ENCODE results near the gene MMP11.
A peak's percentile ranks its signal among the peaks of the same experiment; 100 is the strongest.

The MMP11 gene

DNA sequence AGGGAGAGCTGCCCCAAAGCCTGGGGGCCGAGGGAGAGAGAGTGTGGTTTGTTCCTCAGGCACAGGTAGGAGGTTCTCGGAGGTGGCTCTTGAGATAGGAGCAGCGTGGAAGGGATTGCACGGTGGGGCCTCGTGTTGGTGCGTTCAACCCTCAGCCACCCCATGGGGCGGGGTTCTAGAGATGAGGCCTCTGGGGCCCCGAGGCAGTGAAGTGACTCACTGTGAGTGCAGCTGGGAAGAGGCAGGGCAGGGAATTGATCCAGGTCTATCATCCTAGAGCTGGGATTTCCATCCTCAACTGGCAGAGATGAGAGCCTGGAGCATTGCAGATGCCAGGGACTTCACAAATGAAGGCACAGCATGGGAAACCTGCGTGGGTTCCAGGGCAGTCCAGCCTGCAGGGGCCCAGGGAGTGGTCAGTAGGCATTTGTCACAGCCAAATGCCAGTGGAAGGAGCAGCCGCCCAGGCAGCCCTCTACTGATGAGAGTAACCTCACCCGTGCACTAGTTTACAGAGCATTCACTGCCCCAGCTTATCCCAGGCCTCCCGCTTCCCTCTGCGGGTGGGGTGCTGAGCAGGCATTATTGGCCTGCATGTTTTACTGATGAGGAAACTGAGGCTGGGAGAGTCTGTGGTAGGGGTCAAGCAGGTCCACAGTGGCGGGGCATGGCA, 9.0 kb downstream of the MMP11 start:
- ATAC-seq: no peak

DNA sequence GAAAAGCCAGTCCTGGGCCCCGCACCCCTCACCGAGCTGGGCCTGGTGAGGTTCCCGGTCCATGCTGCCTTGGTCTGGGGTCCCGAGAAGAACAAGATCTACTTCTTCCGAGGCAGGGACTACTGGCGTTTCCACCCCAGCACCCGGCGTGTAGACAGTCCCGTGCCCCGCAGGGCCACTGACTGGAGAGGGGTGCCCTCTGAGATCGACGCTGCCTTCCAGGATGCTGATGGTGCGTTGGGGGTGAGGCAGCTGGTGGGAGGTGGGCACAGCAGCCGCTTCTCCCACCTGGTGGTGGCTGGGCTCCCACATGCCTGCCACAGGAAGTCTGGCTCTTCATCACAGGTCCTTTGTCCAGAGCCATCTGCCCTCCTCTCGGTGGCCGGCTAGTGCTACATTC, 9.6 kb downstream of the MMP11 start:
- ATAC-seq: no peak

DNA sequence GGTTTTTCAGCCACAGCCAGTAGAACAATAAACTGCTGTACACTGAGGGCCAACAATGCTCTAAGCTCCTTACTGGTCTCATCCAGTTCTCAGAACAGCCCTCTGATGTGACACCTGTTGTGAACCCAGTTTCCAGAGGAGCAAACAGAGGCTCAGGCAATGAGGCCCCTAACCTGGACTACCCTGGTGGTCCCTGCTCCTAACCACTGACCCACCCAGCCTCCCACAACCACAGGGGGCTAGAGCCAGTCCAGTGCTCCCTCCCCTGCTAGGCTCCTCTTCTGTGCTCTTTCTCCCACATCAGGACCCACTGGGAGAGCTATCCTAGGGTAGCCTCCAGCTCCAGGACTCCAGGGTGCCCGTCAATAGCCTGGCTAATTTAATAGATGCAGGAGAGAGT, 10.1 kb downstream of the MMP11 start:
- ATAC-seq: no peak

DNA sequence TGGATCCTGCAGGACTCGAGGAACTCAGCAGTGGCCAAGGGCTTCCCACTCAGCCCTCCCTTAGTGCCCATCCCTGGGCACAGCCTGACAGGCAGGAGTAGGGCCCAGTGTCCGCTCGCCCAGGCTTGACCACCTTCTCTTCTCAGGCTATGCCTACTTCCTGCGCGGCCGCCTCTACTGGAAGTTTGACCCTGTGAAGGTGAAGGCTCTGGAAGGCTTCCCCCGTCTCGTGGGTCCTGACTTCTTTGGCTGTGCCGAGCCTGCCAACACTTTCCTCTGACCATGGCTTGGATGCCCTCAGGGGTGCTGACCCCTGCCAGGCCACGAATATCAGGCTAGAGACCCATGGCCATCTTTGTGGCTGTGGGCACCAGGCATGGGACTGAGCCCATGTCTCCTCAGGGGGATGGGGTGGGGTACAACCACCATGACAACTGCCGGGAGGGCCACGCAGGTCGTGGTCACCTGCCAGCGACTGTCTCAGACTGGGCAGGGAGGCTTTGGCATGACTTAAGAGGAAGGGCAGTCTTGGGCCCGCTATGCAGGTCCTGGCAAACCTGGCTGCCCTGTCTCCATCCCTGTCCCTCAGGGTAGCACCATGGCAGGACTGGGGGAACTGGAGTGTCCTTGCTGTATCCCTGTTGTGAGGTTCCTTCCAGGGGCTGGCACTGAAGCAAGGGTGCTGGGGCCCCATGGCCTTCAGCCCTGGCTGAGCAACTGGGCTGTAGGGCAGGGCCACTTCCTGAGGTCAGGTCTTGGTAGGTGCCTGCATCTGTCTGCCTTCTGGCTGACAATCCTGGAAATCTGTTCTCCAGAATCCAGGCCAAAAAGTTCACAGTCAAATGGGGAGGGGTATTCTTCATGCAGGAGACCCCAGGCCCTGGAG, 10.9 kb downstream of the MMP11 start:
- ATAC-seq: no peak

DNA sequence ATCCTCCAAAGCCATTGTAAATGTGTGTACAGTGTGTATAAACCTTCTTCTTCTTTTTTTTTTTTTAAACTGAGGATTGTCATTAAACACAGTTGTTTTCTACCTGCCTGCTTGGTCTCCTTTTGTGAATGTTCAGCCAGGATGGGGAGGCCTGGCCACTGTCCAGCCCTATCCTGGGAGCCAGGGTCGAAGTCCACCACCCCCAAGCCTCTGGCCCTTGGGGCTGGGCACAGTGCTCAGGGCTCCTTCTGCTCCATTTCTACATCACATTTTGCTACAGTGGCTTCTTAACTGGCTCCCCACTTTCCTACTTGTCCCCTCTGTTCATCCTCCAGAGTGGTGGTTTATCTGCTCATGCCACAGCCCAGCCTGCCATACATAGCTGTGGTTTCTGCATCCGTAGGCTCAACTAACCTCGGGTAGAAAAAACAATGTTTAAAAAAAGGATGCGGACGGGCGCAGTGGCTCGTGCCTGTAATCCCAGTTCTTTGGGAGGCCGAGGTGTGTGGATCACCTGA, 11.6 kb downstream of the MMP11 start:
- no peak for ATAC-seq

DNA sequence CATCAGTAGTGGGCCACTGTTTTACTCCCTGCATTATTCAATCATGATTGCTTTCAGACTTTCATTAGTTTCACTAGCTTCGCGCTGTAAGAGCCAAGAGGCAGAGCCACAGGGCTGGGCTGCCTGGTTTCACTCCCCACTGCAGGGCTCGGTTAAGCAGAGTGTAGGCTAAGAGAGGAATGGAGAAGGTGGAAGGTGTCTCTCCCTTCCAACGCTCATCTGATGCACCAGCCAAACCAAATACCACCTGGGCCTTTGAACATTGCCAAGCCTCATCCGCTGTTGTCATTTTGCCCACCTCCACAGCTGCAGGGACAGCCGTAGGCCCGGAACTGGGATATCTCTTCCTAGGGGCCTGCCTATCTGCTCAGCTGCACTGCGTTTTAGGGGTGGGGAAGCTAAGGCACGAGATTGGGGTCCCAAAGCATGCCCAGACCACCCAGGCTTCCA, 13.6 kb downstream of the MMP11 start:
- no peak for ATAC-seq

DNA sequence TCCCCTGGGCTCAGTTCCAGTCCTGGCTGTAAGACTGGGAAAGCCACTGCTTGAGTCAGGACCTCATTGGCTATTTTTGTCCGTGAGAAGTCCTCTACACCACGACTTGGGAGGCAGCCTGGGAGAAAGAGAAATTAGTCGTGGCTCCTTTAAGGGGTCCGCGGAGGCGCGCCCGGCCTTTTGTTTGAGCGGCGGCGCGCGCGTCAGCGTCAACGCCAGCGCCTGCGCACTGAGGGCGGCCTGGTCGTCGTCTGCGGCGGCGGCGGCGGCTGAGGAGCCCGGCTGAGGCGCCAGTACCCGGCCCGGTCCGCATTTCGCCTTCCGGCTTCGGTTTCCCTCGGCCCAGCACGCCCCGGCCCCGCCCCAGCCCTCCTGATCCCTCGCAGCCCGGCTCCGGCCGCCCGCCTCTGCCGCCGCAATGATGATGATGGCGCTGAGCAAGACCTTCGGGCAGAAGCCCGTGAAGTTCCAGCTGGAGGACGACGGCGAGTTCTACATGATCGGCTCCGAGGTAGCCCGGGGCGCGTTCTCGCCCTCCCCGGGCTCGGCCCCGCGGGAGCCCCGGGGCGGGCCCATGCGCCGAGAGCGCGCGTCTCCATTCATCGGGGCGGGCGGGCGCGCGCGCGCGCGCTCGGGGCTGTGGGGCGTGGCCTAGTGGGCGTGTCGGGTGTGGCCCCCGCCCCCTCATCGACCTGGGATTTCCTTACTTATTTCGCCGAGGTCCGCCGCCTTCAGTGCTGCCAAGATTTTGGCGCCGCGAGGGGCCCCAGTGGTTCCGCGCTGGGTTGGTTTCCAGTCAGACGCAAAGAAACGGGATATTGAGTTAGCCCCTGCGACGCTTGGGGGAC, 14.3 kb downstream of the MMP11 start, which contains the start of gene SMARCB1:
SMARCB1 (plus strand) TSS at position 215 of the 848 bp plus-strand sequence; CDS start at position 419, 204 bp downstream.
- peak; percentile 82 to 83 for ATAC-seq

DNA sequence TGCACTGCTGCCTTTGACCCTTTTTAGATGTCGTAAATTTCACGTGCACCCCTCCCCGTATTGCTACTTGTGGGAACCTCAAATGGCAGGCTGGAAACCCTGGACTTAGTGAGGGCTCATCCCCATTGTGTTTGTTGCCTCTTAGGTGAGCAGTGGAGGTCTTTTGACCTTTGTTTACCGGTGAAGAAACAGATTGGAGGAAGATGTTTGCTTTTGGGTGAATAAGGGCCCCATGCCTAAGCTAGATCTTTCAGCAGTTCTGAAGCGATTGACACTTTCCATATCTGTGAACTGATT, 14.9 kb downstream of the MMP11 start:
- ATAC-seq: peak in 1 of 2 donors; percentile 22

DNA sequence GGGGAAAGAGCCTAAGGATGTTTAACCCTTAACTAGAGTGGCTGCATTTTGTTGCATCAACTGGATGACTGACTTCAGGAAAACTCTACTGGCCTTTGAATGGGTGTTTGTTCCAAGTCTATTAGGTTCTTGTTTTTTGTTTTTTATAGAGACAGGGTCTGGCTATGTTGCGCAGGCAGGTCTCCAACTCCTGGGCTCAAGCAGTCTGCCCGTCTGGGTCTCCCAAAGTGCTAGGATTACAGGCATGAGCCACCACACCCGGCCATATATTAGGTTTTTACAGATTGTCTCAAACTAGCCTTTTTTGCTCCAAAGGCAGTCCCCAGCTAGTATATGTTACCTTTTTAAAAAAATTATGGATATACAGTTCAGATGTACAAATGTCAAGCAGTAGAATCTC, 15.3 kb downstream of the MMP11 start:
- no peak for ATAC-seq

DNA sequence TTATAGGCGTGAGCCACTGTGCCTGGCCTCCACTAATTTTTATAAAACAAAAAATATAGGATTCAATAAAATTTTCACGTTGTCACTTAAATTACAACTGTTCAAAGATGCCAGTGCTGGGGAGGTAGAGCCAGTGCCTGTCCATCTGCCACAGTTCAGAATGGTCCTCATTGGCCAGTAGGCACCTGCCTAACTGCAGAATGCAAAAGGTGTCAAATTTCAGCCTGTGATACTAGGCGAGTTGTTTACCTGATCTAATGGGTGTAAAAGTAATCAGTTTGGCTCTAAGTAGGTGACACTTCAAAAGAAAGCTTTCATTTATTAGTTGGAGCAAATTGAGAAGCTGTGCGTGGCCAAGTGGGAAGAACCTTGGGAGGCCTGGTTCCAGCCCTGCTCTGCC, 16.5 kb downstream of the MMP11 start:
- no peak for ATAC-seq

DNA sequence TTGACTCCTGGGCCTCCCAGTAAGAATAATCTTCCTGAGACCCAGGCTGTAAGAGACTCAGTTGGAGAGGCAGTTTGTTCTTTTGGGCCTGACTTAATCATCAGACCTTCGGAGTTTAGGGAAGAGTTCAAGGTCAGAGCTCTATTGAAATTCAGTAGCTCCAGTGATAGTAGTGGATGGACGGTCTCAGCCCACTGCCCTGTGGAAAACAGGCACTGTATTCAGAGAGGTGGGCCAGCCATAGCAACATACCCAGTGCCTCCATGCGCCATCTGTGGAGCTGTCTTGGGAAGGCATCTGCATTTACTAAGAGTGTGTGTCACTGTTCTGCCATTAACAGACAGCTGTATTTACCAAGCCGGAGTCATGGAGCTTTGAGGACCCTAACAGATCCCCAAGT, 17.0 kb downstream of the MMP11 start:
- no peak for ATAC-seq

DNA sequence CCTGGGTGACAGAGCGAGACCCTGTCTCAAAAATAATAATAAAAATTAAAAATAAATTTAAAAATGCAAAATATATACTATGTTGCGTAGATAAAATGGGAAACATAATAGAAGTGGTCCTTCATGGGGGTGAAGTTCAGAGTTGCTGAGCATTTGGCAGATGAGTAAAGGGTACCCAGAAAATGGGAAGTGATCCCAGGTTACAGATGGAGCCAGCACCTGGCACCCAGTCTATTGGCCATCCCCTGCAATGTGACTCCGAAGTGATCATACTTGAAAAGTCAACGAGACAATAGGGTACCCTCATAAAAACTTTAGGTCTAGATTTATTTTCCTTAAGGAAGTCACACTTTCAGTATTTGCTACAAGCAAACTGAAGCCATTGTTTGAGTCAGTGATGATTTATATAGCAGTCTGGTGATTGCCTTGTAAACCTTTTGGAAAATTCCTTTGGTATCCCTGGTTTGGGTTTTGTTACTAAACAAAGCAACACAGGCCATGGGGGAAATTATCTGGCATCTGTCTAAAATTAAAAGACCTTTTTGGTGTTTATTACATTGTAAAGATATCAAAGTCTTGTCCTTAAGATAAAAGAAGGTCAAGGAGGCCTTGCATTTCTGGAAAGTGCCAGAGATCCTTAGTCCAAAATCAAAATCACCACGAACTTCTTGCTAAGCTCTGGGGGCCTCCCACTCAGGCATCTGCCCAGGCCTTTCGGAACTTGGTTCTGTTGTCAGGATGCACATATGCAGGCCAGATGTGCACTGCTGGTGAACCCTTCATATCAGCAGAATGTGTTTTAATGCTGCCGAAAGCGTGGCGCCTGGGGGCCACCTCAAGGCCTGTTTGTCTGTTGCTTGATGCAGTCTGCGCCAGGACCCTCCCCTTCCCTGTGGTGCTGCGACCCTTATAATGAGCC, 18.4 kb downstream of the MMP11 start:
- ATAC-seq: no peak

DNA sequence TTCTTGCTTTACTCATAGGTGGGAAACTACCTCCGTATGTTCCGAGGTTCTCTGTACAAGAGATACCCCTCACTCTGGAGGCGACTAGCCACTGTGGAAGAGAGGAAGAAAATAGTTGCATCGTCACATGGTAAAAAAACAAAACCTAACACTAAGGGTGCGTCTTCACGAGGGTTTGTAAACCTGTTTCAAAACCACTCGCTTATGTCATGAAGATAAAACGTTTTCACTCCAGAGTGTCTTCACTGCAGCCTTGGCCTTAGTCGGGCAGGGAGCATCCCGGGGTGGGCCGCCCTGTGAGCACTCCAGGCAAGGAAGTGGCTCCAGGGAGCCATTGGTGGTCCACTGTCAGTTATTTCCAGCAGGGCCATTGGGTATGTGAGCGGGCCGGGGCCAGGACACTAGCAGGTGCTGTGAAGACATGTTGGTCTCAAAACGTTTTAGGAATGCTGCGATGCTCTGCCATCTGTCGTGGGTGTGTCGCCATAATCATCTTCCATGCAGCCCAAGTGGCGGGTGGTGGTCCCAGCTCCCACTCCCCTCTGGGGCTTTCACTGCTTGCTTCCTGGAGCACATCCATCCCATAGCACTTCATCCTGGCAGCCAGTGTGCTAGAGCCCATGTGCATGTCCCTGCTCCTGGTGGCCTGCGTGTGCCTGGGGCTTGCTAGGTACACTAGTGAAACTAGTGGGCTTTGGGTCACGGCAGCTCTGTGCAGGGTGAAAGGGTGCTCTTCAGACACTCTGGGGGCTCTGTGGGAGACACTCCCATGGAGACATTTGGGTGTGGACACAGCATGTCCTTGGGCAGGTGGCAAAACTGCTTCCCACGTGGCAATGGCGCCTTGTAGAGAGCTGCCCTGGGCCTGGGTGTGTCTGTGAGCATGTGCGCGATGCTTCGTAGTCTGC, 19.3 kb downstream of the MMP11 start:
- no peak for ATAC-seq

DNA sequence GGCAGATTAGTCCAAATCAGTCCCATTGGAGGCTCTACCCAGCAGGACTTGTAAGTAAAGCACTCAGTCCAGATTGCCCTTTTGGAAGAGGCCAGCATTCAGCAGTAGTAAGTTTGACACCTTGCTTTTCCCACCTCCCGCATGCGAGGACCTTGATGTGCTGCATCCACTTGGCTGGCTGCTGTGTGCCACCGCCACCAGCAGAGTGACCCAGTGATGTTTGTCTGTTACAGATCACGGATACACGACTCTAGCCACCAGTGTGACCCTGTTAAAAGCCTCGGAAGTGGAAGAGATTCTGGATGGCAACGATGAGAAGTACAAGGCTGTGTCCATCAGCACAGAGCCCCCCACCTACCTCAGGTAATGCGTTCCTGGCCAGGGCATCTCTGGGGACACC, 20.7 kb downstream of the MMP11 start:
- no peak for ATAC-seq

DNA sequence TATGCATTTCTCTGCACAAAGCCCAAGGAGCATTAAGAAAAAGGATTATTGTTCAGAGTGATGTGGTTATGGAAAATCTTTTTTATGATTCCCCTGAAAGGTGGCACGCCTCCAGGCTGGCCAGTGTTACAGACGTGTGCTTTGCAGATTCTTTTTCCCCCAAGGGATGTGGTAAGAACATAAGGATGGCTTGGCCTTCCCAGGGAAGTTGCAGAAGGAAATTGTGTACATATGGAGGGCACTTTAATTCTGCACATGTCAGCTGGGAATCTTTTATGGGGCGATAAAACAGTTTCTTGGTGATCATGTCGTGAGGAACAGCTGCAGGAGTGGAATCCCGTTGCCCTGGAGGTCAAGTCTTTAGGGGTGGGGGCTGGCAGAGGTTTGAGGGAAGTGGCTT, 23.8 kb downstream of the MMP11 start:
- ATAC-seq: no peak

DNA sequence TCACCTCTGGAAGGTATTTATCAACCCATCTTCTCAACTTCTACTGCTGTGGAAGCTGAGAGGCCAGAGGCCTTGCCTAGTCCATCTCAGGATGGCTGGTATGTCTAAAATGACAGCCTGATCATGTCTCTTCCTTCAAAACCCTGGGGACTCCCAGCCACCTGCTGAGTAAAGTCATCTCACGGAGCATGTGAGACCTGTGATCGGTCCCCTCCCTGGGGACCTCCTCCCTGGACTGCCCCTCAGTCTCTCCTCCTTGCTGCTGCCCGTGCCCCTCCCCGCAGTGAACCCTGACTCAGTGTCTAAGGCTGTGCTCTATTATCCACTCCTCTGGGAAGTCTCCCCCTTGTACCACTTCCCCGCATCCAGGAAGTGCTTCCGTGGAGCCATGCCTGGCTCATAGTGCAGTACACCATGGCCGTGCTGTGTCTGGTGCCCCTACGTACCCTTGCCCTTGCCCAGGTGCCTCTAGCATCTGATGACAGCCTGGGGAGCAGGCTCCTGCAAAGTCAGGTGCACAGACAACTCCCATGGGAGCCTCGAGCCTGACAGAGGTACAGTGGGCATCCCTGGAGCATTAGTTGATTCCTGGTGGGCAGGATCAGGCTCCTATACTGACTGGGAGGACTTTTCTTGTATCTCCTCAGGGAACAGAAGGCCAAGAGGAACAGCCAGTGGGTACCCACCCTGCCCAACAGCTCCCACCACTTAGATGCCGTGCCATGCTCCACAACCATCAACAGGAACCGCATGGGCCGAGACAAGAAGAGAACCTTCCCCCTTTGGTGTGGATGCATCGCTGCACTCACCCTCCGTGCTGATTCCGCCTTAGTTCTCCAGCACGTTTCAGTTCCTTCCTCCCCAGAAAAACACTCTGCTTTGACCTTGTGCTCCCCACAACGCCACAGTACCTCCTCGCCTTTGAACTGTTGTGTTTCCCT, 27.9 kb downstream of the MMP11 start:
- peak; percentile 38 to 48 for ATAC-seq

DNA sequence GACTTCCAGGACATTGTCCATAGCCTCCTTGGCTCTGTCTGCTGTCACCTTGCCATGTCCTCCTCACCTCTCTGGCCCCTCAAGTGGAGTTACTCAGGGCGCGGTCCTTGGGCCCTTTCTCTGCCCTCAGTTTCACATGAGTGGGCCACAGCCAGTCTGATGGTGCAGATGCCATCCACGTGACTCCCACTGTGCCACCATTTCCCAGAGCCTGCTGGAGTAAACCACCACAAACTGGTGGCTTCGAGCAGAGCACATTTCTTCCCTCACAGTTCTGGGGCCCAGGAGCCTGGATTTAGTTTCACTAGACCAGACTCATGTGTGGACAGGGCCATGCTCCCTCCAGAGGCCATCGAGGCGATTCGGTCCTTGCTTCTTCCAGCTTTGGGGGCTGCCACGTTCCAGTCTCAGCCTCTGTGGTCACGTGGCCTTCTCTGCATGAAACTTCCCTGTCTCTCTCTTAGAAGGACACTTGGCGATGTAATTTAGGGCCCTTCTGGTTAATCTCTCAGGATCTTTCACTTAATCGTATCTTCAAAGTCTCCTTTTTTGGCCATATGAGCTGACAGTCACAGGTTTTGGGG, 28.7 kb downstream of the MMP11 start:
- no peak for ATAC-seq

DNA sequence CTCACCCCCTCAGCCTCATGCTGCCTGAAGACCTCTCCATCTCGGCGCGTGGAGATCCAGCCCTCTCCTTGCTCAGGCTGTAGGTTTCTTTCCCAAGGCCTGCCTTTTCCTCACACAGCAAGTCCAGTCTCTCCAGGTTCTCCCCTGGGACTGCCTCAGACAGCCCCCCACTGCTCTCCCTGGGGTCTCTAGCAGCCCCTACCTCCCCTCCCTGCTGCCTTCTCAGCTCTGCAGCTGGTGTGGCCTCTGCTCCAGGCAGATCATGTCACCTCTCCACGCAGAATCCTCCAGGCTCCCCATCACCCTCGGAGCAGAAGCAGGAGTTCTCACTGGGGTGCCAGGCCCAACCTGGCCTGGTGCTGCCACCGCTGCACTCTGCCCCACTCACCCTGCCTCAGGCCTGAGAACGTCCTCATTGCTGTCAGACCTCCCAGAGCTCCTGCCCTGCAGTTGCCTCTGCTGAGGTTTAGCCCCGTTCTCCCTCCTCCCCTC, 29.3 kb downstream of the MMP11 start:
- ATAC-seq: no peak

Measured in activated CD4-positive, CD25-positive, alpha-beta regulatory T cell treated with anti-CD3 and anti-CD28 coated beads, Interleukin-2, amount 50 U/mL, for 24 hours (primary cell).